GM10248 (cell line): Measurements from ENCODE around the gene DENND6A.

Experiments used
- CTCF ChIA-PET: fragments of 300-600 bp; sonication (Branson Sonifier 250); formaldehyde crosslinking; extraction: SDS; loops from one replicate; lab custom pipeline; 2021; ENCODE audit warnings: antibody characterized with exemption; lab: Yijun Ruan, JAX
- POLR2A ChIA-PET: fragments of 350-650 bp; sonication (Branson Sonifier 250); formaldehyde crosslinking; extraction: SDS; loops from one replicate; lab custom pipeline; 2020; ENCODE audit warnings: antibody characterized with exemption; lab: Yijun Ruan, JAX
- DNase-seq: peaks from one replicate; pipeline ENCODE4 v3.0.0; 2012; ENCODE audit errors: extremely low spot score
- CTCF ChIP-seq: IDR thresholded peaks from 2 replicates; pipeline ENCODE4 v1.5.1; 2012; ENCODE audit warnings: mild to moderate bottlenecking, low read depth; ENCODE audit errors: extremely low read depth, missing control alignments, control extremely low read depth

Gene DENND6A

GRCh38 chr3:57688291-57688690 is 4.6 kb downstream of the DENND6A start:
- POLR2A ChIA-PET, result no interaction called here
- no peak for TF ChIP-seq CTCF
- DNase-seq, result no peak
- CTCF ChIA-PET, result interaction anchor here (0.7 to 2.4 kb wide), 5 partner anchors 9 to 291 kb away, joined by 3 to 11 read pairs (median 6); no protein-coding TSS in a partner anchor

- ChIA-PET POLR2A (no interaction called here), CTCF (no interaction called here)
- DNase-seq, result no peak
- no peak for TF ChIP-seq CTCF
Observed at GRCh38 chr3:57683286-57683685, 9.6 kb downstream of the DENND6A start.

GRCh38 chr3:57682284-57682683 is 10.6 kb downstream of the DENND6A start:
- POLR2A ChIA-PET, result no interaction called here
- no peak for TF ChIP-seq CTCF
- no peak for DNase-seq
- CTCF ChIA-PET, result interaction anchor here (2.5 kb wide), 1 partner anchor 9 kb away, joined by 6 read pairs; no protein-coding TSS in a partner anchor

GRCh38 chr3:57681691-57682090 is 11.2 kb downstream of the DENND6A start:
- ChIA-PET POLR2A (no interaction called here), CTCF (interaction anchor here (2.5 kb wide), 1 partner anchor 9 kb away, joined by 6 read pairs; no protein-coding TSS in a partner anchor)
- no peak for DNase-seq
- TF ChIP-seq CTCF, result no peak

- DNase-seq, result no peak
- ChIA-PET CTCF (interaction anchor here (1.0 to 2.6 kb wide), 7 partner anchors 7 to 80 kb away, joined by 3 to 11 read pairs (median 3); no protein-coding TSS in a partner anchor), POLR2A (interaction anchor here (0.5 kb wide), 1 partner anchor 342 kb away, joined by 3 read pairs; no protein-coding TSS in a partner anchor)
- no peak for TF ChIP-seq CTCF
Observed at GRCh38 chr3:57680046-57680445, 12.8 kb downstream of the DENND6A start.

GRCh38 chr3:57675530-57675929 is 17.3 kb downstream of the DENND6A start:
- ChIA-PET POLR2A (no interaction called here), CTCF (interaction anchor here (1.6 kb wide), 1 partner anchor 12 kb away, joined by 7 read pairs; no protein-coding TSS in a partner anchor)
- no peak for TF ChIP-seq CTCF
- DNase-seq, result no peak

- ChIA-PET CTCF (interaction anchor here (1.0 kb wide), 1 partner anchor 18 kb away, joined by 3 read pairs; no protein-coding TSS in a partner anchor), POLR2A (no interaction called here)
- no peak for TF ChIP-seq CTCF
- DNase-seq, result no peak
Observed at GRCh38 chr3:57673156-57673555, 19.7 kb downstream of the DENND6A start.
